ENCODE results near the gene LRRC4C. TPM values are rescaled to one million over a fixed set of nuclear protein-coding genes. Genes with fewer than 3 reads are reported as not detected.

LRRC4C gene
- total RNA-seq, 1 experiment from 2014 or later: 0.13 TPM

DNA sequence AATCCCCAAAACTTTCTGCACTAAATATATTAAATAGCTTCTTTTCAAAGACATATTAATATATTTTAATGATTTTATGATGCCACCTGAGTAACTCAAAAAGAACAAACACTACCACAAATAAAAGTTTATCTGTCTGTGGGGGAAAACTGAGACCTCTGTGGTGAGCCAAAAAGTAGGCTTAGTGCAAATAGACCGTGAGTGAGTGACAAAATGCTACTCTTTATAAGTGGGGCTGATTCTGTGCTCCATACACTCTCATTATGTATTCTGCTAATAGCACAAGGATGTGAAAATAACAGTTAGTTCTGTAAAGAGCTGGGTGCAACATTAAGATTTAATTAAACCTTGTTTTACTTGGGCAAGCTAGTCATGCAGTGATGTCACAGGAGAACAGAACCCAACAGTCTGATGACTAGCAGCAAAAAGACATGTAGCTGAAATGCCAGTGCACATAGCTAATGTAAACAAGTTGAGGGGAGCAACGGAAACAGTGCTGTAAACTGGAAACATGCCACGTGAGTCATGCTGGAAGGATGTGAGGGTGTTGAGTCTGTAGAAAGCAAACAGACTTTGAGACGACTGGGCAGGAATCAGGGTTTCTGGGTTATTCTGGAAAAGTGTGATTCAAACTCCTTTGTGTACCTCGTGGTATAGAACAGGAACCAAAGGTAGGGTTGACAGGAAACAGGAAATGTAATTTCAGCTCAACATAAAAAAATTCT, 1130.4 kb downstream of the LRRC4C start:
- Mint-ChIP-seq H3K4me1 (no peaks in the 10 kb centered on the region), H3K4me3 (no peak overlapping the region), H3K27ac (no peak overlapping the region), H3K9me3 (no peaks in the 10 kb centered on the region), H3K36me3 (ENCODE audit: insufficient read depth in 1 of 3, low read depth in 3 of 3) (no peaks in the 10 kb centered on the region), H3K27me3 (ENCODE audit: low read depth) (no peaks in the 10 kb centered on the region)
- Histone ChIP-seq H3K56ac (ENCODE audit: insufficient read length, low read depth, low read length) (no peak overlapping the region), H3K79me1 (ENCODE audit: insufficient read depth, low read depth, low read length, poor library complexity, severe bottlenecking) (no peaks in the 10 kb centered on the region), H4K91ac (ENCODE audit: insufficient read length, low read depth, low read length) (no peak overlapping the region), H3K9me3 (ENCODE audit: control insufficient read depth, low read depth, low read length) (no peaks in the 10 kb centered on the region), H3K18ac (ENCODE audit: insufficient read length, low read depth, low read length) (no peak overlapping the region), H3K23me2 (ENCODE audit: insufficient read length, low read depth, low read length, poor library complexity, severe bottlenecking) (no peaks in the 10 kb centered on the region), H2BK12ac (ENCODE audit: insufficient read length, low read depth, low read length) (no peak overlapping the region), H3K4me1 (ENCODE audit: insufficient read depth, low read length) (no peaks in the 10 kb centered on the region; the same call in 1 of the 2 replicates), H3K4ac (ENCODE audit: low read depth, low read length) (no peak overlapping the region), H3K23ac (ENCODE audit: insufficient read length, low read depth, low read length) (no peak overlapping the region), H4K20me1 (ENCODE audit: control insufficient read depth, insufficient read depth, insufficient read length) (no peaks in the 10 kb centered on the region), H3K27me3 (ENCODE audit: insufficient read depth, low read length) (no peaks in the 10 kb centered on the region; the same call in 1 of the 2 replicates), H3K79me2 (ENCODE audit: insufficient read depth, low read length) (no peaks in the 10 kb centered on the region), H2BK5ac (ENCODE audit: insufficient read length, low read length) (no peak overlapping the region), H2BK120ac (ENCODE audit: low read depth, low read length, poor library complexity, severe bottlenecking) (no peak overlapping the region), H2AK5ac (ENCODE audit: insufficient read length, low read length) (no peak overlapping the region), H4K8ac (replicated peaks; ENCODE audit: insufficient read length, low read depth, low read length) (no peak overlapping the region), H2BK20ac (ENCODE audit: low read depth, low read length, poor library complexity, severe bottlenecking) (no peak overlapping the region), H3K9ac (ENCODE audit: extremely low read depth, insufficient read length, low read length) (no peak overlapping the region), H3T11ph (ENCODE audit: low read length) (no peak overlapping the region), H3K4me2 (ENCODE audit: insufficient read depth, insufficient read length, low read length) (no peak overlapping the region), H2BK15ac (ENCODE audit: low read depth, low read length) (no peak overlapping the region), H2AFZ (ENCODE audit: low read length) (no peak overlapping the region), H3K27ac (ENCODE audit: insufficient read length, low read depth, low read length) (no peak overlapping the region), H3K14ac (ENCODE audit: insufficient read depth, low read length) (no peak overlapping the region), H4K5ac (ENCODE audit: insufficient read length, low read depth, low read length) (no peak overlapping the region)
- TF ChIP-seq, protein P1, sequence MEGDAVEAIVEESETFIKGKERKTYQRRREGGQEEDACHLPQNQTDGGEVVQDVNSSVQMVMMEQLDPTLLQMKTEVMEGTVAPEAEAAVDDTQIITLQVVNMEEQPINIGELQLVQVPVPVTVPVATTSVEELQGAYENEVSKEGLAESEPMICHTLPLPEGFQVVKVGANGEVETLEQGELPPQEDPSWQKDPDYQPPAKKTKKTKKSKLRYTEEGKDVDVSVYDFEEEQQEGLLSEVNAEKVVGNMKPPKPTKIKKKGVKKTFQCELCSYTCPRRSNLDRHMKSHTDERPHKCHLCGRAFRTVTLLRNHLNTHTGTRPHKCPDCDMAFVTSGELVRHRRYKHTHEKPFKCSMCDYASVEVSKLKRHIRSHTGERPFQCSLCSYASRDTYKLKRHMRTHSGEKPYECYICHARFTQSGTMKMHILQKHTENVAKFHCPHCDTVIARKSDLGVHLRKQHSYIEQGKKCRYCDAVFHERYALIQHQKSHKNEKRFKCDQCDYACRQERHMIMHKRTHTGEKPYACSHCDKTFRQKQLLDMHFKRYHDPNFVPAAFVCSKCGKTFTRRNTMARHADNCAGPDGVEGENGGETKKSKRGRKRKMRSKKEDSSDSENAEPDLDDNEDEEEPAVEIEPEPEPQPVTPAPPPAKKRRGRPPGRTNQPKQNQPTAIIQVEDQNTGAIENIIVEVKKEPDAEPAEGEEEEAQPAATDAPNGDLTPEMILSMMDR (conservative IDR thresholded peaks at IDR 0.05): no peak
- DNase-seq: no peak
- no CpG with 5 or more reads among the region's 5 CpGs for WGBS (ENCODE audit: extremely low coverage, insufficient read length, low lambda C conversion rate)

Measured in H9 (cell line).